Measurements from ENCODE around the gene CENPF.

The CENPF gene

DNA sequence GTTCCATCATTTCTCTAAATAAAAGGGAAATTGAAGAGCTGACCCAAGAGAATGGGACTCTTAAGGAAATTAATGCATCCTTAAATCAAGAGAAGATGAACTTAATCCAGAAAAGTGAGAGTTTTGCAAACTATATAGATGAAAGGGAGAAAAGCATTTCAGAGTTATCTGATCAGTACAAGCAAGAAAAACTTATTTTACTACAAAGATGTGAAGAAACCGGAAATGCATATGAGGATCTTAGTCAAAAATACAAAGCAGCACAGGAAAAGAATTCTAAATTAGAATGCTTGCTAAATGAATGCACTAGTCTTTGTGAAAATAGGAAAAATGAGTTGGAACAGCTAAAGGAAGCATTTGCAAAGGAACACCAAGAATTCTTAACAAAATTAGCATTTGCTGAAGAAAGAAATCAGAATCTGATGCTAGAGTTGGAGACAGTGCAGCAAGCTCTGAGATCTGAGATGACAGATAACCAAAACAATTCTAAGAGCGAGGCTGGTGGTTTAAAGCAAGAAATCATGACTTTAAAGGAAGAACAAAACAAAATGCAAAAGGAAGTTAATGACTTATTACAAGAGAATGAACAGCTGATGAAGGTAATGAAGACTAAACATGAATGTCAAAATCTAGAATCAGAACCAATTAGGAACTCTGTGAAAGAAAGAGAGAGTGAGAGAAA lies 38.4 kb downstream of the CENPF start:
- no peaks in the 10 kb centered on the region for H3F3A ChIP-seq (ENCODE audit: insufficient read depth, low read length)
- H3K36me3 ChIP-seq (ENCODE audit: insufficient read depth, low read length): peaks cover 100% of the 10 kb centered on the region
- no peak overlapping the region for H3K4me2 ChIP-seq (ENCODE audit: low read length)
- no peaks in the 10 kb centered on the region for H3K9me3 ChIP-seq (ENCODE audit: low read length)
- no peaks in the 10 kb centered on the region for H3K9me2 ChIP-seq (ENCODE audit: low read depth, low read length)
- H4K20me1 ChIP-seq (ENCODE audit: insufficient read depth, low read length): no peaks in the 10 kb centered on the region
- H2AFZ ChIP-seq (ENCODE audit: low read length): no peak overlapping the region
- no peak overlapping the region for H3K4me3 ChIP-seq (ENCODE audit: low read depth, low read length, poor library complexity, severe bottlenecking)
- no peak overlapping the region for H3K27ac ChIP-seq (ENCODE audit: low read depth, low read length, poor library complexity, severe bottlenecking)
- H3K9ac ChIP-seq (ENCODE audit: low read length): no peak overlapping the region
- H3K79me2 ChIP-seq (ENCODE audit: insufficient read depth, low read length): no peaks in the 10 kb centered on the region
- TF ChIP-seq EZH2 (IDR thresholded peaks at IDR 0.05; ENCODE audit: borderline replicate concordance, low read length) (no peak), CTCF (IDR thresholded peaks at IDR 0.05; ENCODE audit: low read length) (no peak)
- H3K27me3 ChIP-seq (ENCODE audit: insufficient read depth, low read length): no peaks in the 10 kb centered on the region
- H3K4me1 ChIP-seq (ENCODE audit: insufficient read depth, low read length, severe bottlenecking): no peaks in the 10 kb centered on the region

DNA sequence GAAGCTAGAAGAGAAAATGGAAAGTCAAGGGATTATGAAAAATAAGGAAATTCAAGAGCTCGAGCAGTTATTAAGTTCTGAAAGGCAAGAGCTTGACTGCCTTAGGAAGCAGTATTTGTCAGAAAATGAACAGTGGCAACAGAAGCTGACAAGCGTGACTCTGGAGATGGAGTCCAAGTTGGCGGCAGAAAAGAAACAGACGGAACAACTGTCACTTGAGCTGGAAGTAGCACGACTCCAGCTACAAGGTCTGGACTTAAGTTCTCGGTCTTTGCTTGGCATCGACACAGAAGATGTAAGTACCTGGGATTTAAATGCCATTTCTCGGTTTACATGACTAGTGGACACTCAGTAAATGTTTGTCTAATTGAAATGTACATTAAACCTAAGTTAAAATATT lies 40.0 kb downstream of the CENPF start:
- Histone ChIP-seq H3K36me3 (ENCODE audit: insufficient read depth, low read length) (peaks cover 100% of the 10 kb centered on the region), H3K27ac (ENCODE audit: low read depth, low read length, poor library complexity, severe bottlenecking) (no peak overlapping the region), H2AFZ (ENCODE audit: low read length) (no peak overlapping the region), H3K4me1 (ENCODE audit: insufficient read depth, low read length, severe bottlenecking) (no peaks in the 10 kb centered on the region), H3K9me2 (ENCODE audit: low read depth, low read length) (no peaks in the 10 kb centered on the region), H3K4me2 (ENCODE audit: low read length) (no peak overlapping the region), H3F3A (ENCODE audit: insufficient read depth, low read length) (no peaks in the 10 kb centered on the region), H3K79me2 (ENCODE audit: insufficient read depth, low read length) (no peaks in the 10 kb centered on the region), H3K27me3 (ENCODE audit: insufficient read depth, low read length) (no peaks in the 10 kb centered on the region), H4K20me1 (ENCODE audit: insufficient read depth, low read length) (no peaks in the 10 kb centered on the region), H3K4me3 (ENCODE audit: low read depth, low read length, poor library complexity, severe bottlenecking) (no peak overlapping the region), H3K9me3 (ENCODE audit: low read length) (no peaks in the 10 kb centered on the region), H3K9ac (ENCODE audit: low read length) (no peak overlapping the region)
- TF ChIP-seq CTCF (IDR thresholded peaks at IDR 0.05; ENCODE audit: low read length) (no peak), EZH2 (IDR thresholded peaks at IDR 0.05; ENCODE audit: borderline replicate concordance, low read length) (no peak)

DNA sequence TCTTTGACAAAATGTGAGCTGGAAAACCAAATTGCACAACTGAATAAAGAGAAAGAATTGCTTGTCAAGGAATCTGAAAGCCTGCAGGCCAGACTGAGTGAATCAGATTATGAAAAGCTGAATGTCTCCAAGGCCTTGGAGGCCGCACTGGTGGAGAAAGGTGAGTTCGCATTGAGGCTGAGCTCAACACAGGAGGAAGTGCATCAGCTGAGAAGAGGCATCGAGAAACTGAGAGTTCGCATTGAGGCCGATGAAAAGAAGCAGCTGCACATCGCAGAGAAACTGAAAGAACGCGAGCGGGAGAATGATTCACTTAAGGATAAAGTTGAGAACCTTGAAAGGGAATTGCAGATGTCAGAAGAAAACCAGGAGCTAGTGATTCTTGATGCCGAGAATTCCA lies 42.7 kb downstream of the CENPF start:
- Histone ChIP-seq H3K27me3 (ENCODE audit: insufficient read depth, low read length) (no peaks in the 10 kb centered on the region), H3K36me3 (ENCODE audit: insufficient read depth, low read length) (peaks cover 100% of the 10 kb centered on the region), H3F3A (ENCODE audit: insufficient read depth, low read length) (no peaks in the 10 kb centered on the region), H3K27ac (ENCODE audit: low read depth, low read length, poor library complexity, severe bottlenecking) (no peak overlapping the region), H3K79me2 (ENCODE audit: insufficient read depth, low read length) (no peaks in the 10 kb centered on the region), H3K9me3 (ENCODE audit: low read length) (no peaks in the 10 kb centered on the region), H3K4me2 (ENCODE audit: low read length) (no peak overlapping the region), H3K9me2 (ENCODE audit: low read depth, low read length) (no peaks in the 10 kb centered on the region), H3K4me1 (ENCODE audit: insufficient read depth, low read length, severe bottlenecking) (no peaks in the 10 kb centered on the region), H2AFZ (ENCODE audit: low read length) (no peak overlapping the region), H3K9ac (ENCODE audit: low read length) (no peak overlapping the region), H3K4me3 (ENCODE audit: low read depth, low read length, poor library complexity, severe bottlenecking) (no peak overlapping the region), H4K20me1 (ENCODE audit: insufficient read depth, low read length) (no peaks in the 10 kb centered on the region)
- TF ChIP-seq CTCF (IDR thresholded peaks at IDR 0.05; ENCODE audit: low read length) (no peak), EZH2 (IDR thresholded peaks at IDR 0.05; ENCODE audit: borderline replicate concordance, low read length) (no peak)

Measured in OCI-LY1 (cell line).